ENCODE measurements around the gene NPAS2.

The NPAS2 gene

GRCh38 chr2:100819370-100820272 is at the start of gene NPAS2:
Gene NPAS2, plus strand, starts transcription at chr2:100820139. Its CDS starts 84,616 bp downstream, at chr2:100904755.
- no peak for DNase-seq (ENCODE audit: low read depth)

- no peak for DNase-seq (ENCODE audit: low read depth)
Observed at GRCh38 chr2:100771125-100771524, 48.8 kb upstream of the NPAS2 start.

- DNase-seq (ENCODE audit: low read depth): no peak
Observed at GRCh38 chr2:100773538-100773937, 46.4 kb upstream of the NPAS2 start.

- DNase-seq (ENCODE audit: low read depth): no peak
Observed at GRCh38 chr2:100776445-100776844, 43.5 kb upstream of the NPAS2 start.

- DNase-seq (ENCODE audit: low read depth): no peak
Observed at GRCh38 chr2:100778637-100779450, 41.1 kb upstream of the NPAS2 start.

- DNase-seq (ENCODE audit: low read depth): no peak
Observed at GRCh38 chr2:100779908-100780202, 40.1 kb upstream of the NPAS2 start.

- no peak for DNase-seq (ENCODE audit: low read depth)
Observed at GRCh38 chr2:100780203-100781008, 39.5 kb upstream of the NPAS2 start.

- no peak for DNase-seq (ENCODE audit: low read depth)
Observed at GRCh38 chr2:100781009-100781325, 39.0 kb upstream of the NPAS2 start.

- no peak for DNase-seq (ENCODE audit: low read depth)
Observed at GRCh38 chr2:100781523-100782379, 38.2 kb upstream of the NPAS2 start.

GRCh38 chr2:100782380-100782878 is 37.5 kb upstream of the NPAS2 start:
- DNase-seq (ENCODE audit: low read depth): no peak

- DNase-seq (ENCODE audit: low read depth): no peak
Observed at GRCh38 chr2:100783987-100784386, 36.0 kb upstream of the NPAS2 start.

- DNase-seq (ENCODE audit: low read depth): no peak
Observed at GRCh38 chr2:100784681-100785080, 35.3 kb upstream of the NPAS2 start.

GRCh38 chr2:100785626-100786296 is 34.2 kb upstream of the NPAS2 start:
- DNase-seq (ENCODE audit: low read depth): no peak

- DNase-seq (ENCODE audit: low read depth): no peak
Observed at GRCh38 chr2:100786297-100786658, 33.7 kb upstream of the NPAS2 start.

GRCh38 chr2:100786985-100787384 is 33.0 kb upstream of the NPAS2 start:
- no peak for DNase-seq (ENCODE audit: low read depth)

GRCh38 chr2:100789361-100789760 is 30.6 kb upstream of the NPAS2 start:
- DNase-seq (ENCODE audit: low read depth): no peak

- no peak for DNase-seq (ENCODE audit: low read depth)
Observed at GRCh38 chr2:100791294-100791935, 28.5 kb upstream of the NPAS2 start.

GRCh38 chr2:100791936-100792308 is 28.0 kb upstream of the NPAS2 start:
- DNase-seq (ENCODE audit: low read depth): no peak

GRCh38 chr2:100793220-100793619 is 26.7 kb upstream of the NPAS2 start:
- no peak for DNase-seq (ENCODE audit: low read depth)

GRCh38 chr2:100793982-100794381 is 26.0 kb upstream of the NPAS2 start:
- DNase-seq (ENCODE audit: low read depth): no peak

Data from T-helper 22 cell (primary cell).